NCI-H2196 treated with DMSO at 0.1 percent for 48 hours (cell line): ENCODE data around the gene RPP38.

ENCODE experiments used
- DNase-seq: peaks from one replicate; lab custom pipeline; 2025; ENCODE audit not compliant: unreplicated experiment; lab: John Stamatoyannopoulos, UW

RPP38 gene

DNA sequence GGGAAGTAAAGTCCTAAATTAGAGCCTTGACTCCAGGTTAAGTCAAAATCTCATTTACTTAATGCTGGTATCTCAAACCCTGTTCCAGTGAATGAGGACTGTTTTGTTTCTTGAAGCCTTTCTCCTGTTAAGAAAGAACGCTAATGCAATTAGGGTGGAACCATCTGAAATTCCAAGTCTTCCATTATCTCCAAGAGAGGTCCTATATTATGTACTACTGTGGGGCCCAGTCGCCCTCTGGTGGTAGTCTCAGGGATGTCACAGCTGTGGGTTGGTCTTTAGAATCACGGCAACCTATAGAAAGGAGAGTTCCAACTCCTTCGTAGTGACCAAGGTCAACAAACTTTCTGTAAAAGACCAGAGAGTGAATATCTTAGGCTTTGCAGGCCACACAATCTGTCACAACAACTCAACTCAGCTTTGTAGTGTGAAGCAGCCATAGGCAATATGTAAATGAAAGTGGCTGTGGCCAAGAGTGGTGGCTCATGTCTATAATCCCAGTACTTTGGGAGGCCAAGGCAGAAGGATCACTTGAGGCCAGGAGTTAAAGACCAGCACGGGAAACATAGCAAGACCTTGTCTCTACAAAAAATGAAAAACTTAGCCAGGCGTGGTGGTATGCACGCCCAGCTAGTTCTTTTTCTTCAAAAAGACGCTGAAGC lies 9.3 kb downstream of the RPP38 start:
- no peak for DNase-seq

DNA sequence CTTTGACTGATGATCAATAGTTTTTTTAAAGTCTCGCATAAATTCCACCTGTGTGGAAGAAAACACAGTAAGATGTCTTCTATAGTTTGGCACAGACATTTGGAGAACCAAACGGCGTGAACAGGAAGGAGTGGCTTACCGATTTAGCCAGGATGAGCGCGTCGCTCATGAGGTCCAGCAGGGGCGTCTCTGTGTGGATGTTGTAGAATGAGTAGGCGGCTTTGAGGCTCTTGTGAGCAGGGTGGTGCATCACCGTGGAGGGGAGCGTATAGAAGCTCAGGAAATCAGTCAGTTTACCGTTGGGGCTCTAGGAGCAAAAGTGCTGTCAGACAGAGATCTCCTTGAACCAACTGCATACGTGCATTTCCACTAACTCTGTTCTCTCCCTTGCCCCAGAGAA lies 15.5 kb downstream of the RPP38 start:
- DNase-seq = no peak

DNA sequence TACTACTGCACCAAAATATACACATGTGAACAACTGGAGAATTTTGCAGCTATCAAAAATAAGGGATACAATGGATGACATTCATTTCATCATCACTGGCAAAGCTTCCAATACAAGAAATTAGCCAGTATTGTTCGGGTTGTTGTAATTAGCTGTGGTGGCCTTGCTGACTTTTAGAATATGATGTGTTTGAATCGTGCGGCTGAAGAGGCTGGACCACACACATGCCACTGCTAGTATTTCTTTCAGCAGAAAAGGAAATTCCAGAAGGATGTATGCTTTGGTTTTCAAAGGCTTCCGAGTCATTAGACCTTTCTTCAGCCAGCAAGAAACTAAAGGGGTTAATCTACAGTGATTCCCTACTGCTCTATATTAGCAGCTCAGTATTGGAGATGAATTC lies 16.6 kb downstream of the RPP38 start:
- no peak for DNase-seq

DNA sequence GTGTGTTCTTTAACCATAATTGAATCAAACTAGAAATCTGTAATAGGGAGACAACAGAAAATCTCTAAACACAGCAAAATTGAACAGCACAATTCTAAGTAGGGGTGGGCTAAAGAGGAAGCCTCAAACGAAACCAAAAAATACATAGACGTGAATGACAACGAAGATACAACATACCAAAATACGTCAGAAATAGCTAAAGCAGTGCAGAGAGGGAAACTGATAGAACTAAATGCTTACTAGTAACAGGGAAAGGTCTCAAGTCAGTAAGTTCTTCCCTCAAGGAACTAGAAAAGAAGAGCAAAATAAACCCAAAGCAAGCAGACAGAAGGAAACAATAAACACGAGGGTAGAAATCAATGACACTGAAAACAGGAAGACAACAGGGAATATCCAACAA lies 19.1 kb downstream of the RPP38 start:
- DNase-seq = no peak

DNA sequence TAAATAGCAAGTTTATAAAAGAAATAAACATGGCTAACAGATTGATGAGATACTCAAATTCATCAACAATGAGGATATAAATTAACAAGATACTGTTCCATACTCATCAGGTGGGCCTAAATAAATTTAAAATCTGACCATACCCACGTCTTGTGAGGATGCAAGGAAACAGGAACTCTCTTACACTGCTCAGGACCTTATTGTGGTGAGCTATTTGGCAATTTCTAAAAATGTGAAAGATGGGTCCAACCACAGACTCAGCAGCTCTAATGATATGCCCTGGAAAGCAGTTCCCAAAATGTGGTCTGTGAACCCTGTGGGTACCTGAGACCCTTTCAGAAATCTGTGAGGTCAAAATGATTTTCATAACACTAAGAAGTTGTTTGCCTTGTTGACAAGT lies 21.5 kb downstream of the RPP38 start:
- no peak for DNase-seq

DNA sequence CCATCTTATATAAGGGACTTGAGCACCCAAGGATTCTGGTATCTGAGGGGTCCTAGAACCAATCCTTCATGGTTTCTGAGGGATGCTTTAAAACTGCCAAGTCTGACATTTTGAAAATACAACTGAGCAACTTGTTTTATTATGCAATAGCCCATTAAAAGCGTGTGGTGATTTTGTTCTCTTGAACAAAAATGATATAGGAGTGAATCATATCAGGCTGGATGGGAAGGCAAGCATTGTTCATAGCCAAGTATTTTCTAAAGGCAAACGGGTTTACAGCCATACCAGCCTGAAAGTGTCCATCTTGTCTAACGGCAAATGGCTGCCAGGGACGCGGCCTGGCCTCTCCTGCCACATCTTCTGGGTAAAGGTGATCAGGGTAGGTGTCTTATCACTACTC lies 23.4 kb downstream of the RPP38 start:
- no peak for DNase-seq

DNA sequence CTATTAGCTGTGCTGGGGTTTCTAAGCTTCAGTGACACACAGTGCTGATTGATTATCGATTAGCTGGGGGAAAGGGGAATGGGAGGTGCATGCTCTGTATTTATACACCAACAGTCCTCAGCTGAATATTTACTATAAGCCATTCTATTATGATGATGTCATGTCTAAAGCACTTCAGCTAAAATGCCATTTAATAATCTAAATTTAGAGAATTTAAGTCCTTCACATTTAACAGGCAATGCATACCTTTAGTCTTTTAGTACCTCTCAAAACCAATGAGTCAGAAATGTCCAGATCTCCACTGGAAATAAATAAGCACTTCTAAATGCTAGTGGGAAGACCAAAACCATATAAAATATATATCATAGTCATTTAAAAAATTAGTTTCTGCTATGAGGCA lies 24.6 kb downstream of the RPP38 start:
- DNase-seq = no peak

DNA sequence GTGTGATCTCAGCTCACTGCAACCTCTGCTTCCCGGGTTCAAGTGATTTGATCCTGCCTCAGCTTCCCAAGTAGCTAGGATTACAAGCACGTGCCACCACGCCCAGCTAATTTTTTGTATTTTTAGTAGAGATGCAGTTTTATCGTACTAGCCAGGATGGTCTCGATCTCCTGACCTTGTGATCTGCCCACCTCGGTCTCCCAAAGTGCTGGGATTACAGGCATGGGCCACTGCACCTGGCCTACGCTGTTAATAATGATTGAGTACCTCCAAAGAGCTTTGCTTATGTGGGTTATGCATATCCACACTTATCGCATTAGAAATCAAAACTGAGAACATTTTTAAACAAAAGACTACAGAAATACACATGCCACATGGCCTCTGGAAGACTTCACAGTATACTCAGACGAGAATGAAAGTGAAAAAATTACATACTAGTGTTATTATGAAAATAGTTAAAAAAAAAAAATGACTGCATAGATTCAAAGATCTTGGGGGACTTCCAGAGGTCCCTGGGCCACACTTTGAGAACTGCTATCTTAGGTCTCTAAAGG lies 25.4 kb downstream of the RPP38 start:
- DNase-seq = no peak

DNA sequence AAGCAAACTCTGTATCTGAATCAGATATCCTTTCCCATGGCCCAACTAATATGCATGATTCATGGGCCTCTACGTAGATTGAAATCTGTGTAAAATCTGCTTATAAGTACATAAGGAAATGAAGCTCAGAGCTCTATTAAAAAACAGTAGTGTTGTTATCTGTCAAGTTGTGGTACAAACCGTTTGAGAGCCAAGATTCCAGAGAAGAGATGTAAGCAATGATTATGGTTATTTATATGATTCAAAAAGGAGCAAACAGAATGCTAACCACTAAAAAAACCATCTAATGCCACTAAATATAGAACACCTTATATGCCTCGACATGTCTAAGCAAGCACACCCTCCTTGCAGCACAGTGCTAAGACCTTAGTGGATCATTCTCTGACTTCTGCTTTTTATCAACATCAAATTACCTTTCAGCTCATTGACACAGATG lies 26.6 kb downstream of the RPP38 start:
- DNase-seq = no peak

DNA sequence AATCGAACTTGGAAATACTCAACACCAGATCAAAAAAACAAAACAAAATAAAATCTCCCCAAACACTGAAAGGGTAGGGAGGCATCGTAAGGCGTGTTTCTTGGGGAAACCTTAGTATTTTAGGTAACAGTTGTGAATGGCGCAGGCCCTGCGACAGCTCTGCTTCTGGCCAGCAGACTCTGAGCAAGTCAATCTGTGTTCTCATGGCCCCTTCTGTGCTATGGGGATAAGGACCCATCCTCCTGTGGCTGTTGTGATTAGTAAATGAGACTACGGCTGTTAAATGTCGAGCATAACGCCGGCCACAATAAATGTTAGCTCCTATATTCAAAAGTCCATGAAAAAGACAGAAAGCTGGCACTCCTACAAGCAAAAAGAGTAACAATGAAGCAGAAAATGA lies 27.0 kb downstream of the RPP38 start:
- no peak for DNase-seq

DNA sequence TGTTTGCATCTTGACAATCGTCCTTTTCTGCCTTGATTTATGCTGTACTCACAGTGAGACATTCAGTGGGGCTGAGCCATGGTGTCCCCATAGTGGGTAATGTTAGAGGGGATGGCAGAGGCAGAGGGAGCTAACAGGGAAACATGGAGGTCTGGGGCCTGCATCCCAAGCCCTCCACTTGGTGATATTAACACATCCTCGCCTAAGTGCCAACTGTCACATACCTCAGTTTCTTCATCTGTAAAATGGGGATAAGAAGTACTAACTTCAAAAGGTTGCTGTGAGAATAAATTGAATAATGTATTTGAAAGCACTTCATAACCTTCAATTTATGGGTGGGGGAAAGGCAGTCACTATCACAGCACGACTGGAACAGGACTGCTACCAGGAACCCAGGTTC lies 27.8 kb downstream of the RPP38 start:
- DNase-seq = no peak

DNA sequence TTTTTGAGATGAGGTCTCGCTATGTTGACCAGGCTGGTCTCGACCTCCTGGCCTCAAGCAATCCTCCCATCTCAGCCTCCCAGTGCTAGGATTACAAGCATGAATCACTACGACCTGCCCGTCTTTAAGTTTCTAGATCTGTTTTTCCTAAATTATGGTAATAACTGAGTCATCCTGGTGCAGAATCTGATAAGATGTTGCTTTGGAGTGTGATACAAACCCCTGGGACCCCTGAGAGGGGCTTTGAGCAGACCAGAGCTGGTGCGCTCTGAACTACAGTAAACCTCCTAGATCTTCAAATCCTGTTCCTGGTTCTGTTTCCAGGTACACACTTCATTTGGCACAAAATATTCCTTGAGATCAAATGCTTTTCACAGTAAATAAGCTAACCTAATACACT lies 34.2 kb downstream of the RPP38 start:
- no peak for DNase-seq

DNA sequence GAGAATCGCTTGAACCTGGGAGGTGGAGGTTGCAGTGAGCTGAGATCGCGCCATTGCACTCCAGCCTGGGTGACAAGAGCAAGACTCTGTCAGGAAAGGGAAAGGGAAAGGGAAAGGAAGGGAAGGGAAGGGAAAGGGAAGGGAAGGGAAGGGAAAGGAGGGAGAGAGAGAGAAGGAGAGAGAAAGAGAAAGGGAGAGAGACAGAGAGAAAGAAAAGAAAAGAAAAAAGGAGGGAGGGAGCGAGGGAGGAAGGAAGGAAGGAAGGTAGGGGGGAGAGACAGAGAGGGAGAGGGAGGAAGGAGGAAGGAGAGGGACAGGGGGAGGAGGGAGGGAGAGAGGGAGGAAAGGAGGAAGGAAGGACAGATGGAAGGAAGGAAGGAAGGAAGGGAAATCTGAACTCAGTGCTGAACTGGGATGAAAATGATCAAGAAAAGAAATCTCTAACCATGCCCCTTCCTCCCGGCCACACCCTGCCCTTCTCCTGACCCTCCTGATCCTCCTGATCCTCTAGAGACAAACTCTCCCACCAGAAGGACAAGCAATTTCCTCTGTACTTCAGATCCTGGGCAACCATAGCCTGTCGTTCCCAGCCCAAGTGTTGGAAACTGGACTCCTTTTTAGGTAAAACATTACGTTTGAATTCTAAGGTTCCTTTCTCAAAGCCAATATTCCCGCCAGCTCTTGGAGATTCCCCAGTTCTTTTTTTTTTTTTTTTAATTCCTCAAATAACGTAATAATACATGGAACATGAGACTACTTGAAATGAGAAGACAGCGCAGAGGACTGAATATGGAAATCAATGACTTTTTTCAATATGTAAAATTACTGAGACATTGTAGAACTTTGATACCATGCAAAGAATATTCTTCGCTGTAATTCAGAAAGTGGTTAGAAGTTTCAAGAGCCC lies 39.2 kb downstream of the RPP38 start:
- no peak for DNase-seq

DNA sequence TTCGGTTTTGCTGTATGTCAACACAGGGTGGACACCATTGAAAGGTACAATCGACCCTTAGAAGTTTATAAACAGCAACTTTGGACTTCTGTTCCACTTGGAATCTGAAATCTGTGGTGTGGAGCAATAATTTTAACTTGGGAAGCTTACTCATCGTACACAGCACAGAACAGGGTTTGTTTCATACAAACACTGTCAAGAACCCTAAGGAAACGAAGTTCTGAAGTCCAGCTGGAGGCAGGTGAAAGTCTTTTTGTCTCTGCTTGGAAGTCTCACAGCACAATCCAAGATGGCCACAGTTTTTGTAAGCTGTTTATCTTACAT lies 39.8 kb downstream of the RPP38 start:
- DNase-seq = no peak

DNA sequence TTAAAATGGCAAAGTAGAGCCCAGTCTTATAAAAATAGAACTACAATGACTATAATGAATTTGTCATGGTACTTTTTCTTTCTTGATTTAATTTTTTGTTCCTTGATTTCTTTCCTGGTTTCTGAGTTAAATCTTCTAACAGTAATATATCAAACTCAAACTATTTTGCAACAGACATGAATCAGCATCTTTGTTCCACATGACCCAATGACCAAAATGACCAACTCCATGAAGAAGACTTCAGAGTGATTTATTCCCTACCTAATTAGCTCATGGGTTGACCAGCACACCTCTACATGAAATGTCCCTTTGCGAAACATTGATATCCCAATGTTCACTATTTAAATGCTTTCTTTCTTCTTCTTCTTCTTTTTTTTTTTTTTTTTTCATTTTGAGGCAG lies 40.5 kb downstream of the RPP38 start:
- DNase-seq = no peak

DNA sequence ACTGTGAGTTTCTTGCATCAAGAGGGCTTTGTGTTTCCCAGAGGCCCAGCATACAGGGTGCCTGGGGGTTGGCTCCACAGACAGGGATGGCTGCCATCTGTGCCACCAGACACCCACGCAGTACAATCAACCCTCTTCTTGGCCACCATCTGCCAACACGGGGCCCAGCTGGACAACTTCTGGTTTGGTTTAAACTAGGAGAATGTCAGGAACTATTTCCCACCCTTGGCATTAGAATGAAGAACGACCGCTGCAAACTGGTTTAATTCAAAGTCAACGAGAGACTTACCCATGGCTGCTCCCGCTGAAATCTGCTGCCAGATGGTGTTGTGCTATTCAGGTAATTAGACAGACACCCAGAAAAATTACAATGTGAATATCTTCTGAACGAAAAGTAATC lies 43.5 kb downstream of the RPP38 start:
- no peak for DNase-seq

DNA sequence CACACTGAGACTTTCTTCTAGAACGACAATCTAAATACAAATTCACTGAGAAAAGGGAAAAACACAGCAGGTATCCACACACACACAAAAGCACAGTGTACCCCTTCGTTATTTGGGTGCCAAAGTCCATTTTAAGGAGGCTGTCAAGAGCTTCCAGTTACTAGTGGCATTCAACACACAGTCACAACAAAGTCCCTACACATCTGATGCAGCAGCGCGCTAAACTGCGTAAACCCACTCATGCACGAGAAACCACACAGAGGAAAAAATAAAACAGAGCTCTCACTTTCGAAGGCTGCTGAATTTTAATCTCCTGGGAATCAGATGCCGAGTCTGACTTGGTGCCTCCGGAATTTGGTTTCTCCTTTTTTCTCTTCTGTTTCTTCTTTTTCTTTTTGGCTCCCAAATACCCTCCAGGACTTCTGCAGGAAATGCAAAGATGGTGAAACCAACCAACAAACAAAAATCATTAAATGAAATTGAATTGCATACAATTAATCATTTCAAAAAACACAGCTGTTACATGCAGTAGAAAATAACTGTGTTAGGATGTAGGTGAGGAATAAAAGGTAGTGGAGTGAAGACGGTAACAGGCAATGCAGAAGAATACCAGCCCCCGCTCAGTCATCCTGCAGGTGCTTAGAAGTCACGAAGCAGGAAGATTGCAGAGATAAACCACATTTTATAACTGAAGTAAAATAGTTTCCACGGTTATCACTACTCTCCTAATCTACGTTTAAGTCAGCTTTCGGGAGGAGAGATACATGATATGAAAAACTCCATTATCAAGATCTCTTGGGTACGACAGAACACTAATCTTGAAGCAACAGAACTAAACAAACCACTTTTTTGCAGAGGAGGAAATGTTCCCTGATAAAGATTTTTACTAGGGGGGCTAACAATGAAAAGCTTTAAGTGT lies 44.2 kb downstream of the RPP38 start:
- DNase-seq = no peak

DNA sequence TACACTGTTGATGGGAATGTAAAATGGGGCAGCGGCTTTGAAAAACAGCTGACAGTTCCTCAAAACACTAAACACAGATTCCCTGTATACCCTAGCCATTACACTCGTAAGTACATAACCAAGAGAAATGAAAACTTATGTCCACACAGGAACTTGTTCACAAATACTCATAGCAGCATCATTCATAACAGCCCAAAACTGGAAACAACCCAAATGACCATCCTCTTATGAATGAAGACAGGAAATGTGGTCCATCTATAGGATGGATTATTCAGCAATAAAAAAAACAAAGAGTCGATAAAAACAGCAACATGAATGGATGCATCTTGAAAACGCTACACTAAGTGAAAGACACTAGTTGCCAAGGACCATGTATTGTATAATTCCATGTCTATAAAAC lies 47.6 kb downstream of the RPP38 start:
- no peak for DNase-seq

DNA sequence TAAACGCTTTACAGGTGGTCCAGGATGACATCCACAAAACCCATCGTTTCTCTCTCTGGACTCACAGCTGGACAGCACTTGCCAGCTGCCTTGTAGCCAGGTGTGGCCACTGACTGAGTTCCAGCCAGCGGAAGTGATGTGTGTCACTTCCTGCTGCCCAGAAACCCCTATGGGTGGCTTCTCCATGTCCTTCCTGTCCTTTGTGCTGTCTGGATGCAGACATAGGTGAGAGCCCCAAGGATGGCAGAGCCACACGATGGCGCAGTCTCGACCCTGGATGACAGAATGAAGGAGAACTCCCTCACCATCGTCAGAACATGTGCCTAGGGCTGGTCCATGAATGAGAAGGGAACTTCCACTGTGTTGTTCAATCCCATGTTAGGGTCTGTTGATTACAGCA lies 49.2 kb downstream of the RPP38 start:
- no peak for DNase-seq

DNA sequence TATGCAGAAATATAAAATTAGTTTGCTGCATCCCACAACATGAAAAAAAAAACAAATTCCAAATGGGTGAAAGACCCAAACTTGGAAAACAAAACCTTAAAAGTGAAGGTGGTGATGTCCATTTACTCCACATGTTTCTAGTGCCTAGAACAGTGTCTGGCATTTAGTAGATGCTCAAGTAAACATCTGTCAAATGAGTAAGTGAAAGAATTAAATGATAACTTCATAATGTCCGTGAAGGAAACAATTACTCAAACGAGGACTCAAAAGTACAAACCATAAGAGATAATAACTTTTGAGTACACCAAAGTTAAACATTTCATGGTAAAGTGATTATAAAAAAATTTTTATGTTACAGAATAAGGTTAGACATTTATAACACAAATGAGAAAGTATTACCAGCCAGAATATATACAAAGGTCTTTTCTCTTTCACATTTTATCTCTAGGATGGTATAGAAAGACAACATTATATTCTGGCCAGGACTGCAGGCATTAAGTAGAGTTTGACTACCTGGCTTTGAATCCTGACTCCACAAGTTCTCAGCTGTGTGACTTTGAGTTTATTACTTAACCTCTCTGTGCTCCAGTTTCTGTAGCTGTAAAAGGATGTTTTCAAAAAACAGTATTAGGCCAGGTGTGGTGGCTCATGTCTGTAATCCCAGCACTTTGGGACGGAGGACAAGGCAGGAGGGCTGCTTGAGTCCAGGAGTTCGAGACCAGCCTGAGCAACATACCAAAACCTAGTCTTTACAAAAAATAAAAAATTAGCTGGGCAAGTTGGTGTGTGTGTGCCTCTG lies 50.6 kb downstream of the RPP38 start:
- DNase-seq = no peak
